GM12892 (cell line): ENCODE data around the gene PTGES3.
"Not testable (repeated sequence)": the region's sequence is repeated elsewhere in the genome, so short reads cannot be mapped to it uniquely, and the experiment has no call there.

ENCODE experiments used
- DNase-seq: peaks from one replicate; pipeline ENCODE4 v3.0.0; 2011; ENCODE audit not compliant: insufficient read length
- FAIRE-seq: peaks from 2 replicates; lab custom pipeline; 2011; peaks lifted over from hg19 to GRCh38; lab: Jason Lieb, UNC
- POLR2A ChIP-seq: IDR thresholded peaks from 2 replicates; pipeline ENCODE4 v1.6.1; 2011; ENCODE audit warnings: low read depth, low read length, control low read depth
- POLR2AphosphoS5 ChIP-seq: IDR thresholded peaks from 2 replicates; pipeline ENCODE4 v1.6.1; 2011; ENCODE audit warnings: low read depth, low read length, control low read depth
- TAF1 ChIP-seq: IDR thresholded peaks from 2 replicates; pipeline ENCODE4 v1.6.1; 2011; ENCODE audit warnings: low read depth, mild to moderate bottlenecking, control low read depth, low read length, borderline replicate concordance

Gene PTGES3

DNA sequence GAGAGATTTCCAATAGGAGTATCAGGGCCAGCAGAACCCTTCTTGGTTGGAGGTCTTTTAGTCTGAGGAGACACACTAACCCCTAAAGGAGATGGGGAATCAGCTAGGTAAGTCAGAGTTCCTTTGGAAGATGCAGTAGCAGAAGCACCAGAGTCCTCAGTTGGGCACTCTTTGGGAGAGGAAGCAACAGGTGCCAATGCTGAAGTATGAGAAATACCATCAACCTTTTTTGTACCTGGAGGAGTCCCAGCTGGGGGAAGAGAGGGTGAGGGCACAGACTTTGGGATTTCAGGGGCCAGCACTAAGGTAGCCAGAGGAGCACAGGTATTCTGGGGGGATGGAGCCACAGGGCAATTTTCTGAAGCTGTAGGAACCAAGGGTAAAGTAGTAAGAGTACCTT is 31.0 kb upstream of the PTGES3 start:
- FAIRE-seq (no peak), DNase-seq (no peak)
- TF ChIP-seq POLR2AphosphoS5 (no peak), POLR2A (no peak; the same call in 1 of the 2 replicates), TAF1 (no peak)

DNA sequence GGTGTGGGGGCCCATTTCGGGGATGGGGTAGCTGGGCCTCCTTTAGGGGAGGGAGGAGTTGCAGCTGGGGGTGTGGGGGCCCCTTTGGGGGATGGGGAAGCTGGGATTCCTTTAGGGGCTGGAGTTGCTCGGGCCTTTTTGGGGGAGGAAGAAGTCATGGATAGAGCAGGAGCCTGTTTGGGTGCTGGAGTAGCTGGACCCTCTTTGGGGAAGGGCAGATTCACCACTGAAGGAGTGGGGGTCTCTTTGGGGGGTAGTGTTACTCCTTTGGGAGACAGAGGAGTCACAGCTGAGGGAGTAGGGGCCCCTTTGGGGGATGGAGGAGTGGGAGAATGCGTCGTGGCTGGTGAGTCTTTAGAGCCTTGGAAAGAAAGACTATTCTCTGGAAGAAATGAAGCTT is 30.6 kb upstream of the PTGES3 start:
- FAIRE-seq, result no peak
- no peak for DNase-seq
- no peak; the same call in 1 of the 2 replicates for TF ChIP-seq POLR2AphosphoS5
- TF ChIP-seq TAF1, result no peak
- no peak for TF ChIP-seq POLR2A

DNA sequence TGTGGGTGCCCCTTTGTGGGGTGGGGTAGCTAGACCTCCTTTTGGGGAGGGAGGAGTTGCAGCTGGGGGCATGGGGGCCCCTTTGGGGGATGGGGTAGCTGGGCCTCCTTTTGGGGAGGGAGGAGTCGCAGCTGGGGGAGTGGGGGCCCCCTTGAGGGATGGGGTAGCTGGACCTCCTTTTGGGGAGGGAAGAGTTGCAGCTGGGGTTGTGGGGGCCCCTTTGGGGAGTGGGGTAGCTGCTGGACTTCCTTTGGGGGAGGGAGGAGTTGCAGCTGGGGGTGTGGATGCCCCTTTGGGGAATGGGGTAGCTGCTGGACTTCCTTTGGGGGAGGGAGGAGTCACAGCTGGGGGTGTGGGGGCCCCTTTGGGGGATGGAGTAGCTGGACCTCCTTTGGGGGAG is 30.1 kb upstream of the PTGES3 start:
- FAIRE-seq (no peak), DNase-seq (no peak)
- TF ChIP-seq TAF1, result no peak
- TF ChIP-seq POLR2A, result no peak
- no peak; the same call in 1 of the 2 replicates for TF ChIP-seq POLR2AphosphoS5

DNA sequence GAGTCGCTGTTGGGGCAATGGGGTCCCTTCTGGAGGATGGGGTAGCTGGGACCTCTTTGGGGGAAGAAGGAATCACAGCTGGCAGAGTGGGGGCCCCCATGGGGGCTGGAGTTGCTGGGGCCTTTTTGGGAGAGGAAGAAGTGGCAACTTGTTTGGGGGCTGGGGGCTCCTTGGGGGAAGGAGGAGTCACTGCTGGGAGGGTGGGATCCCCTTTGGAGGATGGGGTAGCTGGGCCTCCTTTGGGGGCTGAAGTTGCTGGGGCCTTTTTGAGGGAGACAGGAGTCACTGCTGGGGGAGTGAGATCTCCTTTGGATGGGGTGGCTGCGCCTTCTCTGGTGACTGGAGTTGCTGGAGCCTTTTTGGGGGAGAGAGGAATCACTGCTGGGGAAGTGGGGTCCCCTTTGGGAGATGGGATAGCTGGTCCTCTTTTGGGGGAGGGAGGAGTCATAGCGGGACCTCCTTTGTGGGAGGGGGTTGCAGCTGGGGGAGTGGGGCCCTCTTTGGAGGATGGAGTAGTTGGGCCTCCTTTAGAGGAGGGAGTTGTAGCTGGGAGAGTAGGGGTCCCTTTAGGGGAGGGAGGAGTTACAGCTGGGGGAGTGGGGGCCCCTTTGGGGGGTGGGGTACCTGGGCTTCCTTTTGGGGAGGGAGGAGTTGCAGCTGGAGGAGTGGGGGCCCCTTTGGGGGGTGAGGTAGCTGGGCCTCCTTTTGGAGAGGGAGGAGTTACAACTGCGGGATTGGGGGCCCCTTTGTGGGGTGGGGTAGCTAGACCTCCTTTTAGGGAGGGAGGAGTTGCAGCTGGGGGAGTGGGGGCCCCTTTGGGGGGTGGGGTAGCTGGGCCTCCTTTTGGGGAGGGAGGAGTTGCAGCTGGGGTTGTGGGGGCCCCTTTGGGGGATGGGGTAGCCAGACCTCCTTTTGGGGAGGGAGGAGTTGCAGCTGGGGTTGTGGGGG is 29.1 kb upstream of the PTGES3 start:
- FAIRE-seq (no peak), DNase-seq (no peak)
- TF ChIP-seq POLR2AphosphoS5, result no peak
- no peak for TF ChIP-seq TAF1
- TF ChIP-seq POLR2A, result no peak

DNA sequence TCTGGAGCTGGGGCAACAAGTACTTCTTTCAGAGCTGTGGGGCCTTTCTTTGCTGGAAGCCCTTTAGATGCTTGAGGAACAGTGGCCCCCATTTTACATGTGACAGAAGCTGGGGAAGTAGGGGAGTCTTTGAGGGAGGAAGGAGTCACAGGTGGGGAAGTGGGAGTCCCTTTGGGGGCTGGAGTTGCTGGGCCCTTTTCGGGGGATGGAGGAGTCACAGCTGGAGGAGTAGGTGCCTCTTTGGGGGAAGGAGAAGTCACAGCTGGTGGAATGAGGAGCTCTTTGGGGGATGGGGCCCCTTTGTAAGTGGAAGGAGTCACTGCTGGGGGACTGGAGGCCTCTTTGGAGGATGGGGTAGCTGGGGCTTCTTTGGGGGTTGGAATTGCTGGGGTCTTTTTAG is 28.4 kb upstream of the PTGES3 start:
- FAIRE-seq, result no peak
- TF ChIP-seq POLR2A (no peak), POLR2AphosphoS5 (no peak), TAF1 (no peak)
- no peak for DNase-seq

DNA sequence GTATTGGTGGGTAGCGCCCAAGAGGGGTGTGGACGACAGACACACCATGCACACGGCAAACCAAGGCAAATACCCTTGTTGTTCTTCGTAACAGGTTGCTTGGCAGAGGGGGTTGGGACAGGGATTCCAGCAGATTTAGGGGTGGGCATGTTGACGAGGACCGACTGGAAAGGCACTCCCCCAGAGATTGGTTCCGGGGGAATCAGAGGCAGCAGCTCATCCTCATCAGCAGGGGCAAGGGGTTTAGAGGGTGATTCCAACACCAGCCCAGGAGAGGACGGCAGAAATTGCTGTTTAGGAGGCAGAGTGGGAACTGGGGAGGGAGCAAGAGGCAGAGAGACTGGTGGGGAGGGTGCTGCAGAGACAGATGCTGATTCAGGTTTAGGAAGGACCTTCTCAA is 27.7 kb upstream of the PTGES3 start:
- no peak for DNase-seq
- TF ChIP-seq TAF1 (no peak), POLR2A (peak; percentile 37)
- FAIRE-seq, result no peak

DNA sequence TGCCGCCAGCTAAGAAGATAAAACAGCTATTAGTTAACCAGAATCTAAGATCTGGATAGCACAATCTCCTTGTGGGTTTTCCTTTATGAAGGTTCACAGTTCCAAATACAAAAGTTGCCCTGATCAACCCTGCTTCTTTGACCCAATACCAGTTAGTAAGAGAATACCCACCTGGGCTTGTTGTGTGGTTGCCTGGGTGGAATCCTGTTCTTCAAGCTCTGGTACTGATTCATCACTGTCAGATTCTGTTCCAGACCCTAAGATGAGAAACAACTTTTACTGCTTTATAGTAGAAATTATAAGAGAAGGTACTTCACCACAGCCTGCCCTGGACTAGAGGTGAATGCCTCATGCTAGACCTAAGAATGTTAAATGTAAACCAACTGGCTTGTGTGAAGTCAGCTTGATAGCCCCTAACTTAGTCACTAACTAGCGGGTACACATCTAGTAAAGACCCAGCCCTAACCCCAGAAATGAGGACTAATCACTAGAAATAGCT is 26.4 kb upstream of the PTGES3 start:
- no peak for FAIRE-seq
- TF ChIP-seq POLR2AphosphoS5 (no peak), TAF1 (no peak)

DNA sequence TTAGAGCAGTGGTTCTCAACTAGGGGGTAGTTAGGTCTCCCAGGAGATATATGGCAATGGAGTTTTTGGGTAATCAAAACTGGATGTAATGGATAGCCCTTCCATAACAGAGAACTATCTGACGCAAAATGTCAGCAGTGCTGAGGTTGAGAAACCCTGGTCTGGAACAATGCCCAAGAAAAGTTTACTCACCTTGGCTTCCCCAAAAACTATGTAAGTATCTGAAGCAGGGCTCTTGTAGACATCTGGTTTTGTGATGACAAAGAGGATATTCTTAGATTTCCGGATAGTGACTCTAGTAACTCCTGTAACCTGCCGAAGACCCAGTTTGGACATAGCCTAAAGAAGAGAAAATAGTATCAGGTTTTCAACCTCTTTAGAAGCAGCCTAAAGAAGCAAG is 25.3 kb upstream of the PTGES3 start:
- TF ChIP-seq POLR2AphosphoS5 (no peak), POLR2A (no peak), TAF1 (no peak)
- DNase-seq (no peak), FAIRE-seq (no peak)

More for the DNA sequence above, 26.4 kb upstream of the PTGES3 start:
- DNase-seq, result no peak

DNA sequence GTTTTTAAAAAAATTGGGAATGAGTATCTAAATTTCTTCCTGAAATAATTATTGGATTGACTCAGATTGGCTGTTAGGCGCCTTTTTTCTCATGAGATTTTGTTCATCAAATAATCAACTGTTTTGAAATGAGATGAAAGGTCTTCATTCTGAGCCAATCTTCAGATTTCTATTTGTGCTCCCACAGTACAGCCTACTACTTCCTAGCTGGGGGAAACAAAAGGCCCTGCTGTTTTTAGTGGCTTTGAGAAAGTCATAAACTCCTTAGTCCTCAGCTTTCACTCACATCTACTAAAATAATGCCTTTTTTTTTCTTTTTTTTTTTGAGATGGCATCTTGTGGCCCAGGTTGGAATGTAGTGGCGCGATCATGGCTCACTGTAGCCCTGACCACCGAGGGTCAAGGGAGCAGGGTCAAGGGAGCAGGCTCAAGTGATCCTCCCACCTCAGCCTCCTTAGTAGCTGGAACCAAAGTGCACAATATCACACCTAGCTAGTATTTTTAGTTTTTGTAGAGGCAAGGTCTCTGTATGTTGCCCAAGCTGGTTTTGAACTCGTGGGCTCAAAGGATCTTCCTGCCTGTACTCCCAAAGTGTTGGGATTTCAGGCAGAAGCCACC is 21.8 kb upstream of the PTGES3 start:
- DNase-seq (no peak), FAIRE-seq (no peak)
- TF ChIP-seq TAF1 (no peak), POLR2A (no peak)

DNA sequence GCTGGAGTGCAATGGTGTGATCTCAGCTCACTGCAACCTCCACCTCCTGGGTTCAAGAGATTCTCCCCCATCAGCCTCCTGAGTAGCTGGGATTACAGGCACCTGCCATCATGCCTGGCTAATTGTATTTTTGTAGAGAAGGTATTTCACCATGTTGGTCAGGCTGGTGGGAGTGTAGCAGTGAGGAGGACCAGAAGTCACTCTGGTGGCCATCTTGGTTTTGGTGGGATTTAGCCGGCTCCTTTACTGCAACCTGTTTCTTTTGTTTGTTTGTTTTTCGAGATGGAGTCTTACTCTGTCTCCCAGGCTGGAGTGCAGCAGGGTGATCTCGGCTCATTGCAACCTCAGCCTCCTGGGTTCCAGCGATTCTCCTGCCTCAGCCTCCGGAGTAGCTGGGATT is 16.4 kb upstream of the PTGES3 start:
- not testable (repeated sequence) for DNase-seq, FAIRE-seq

DNA sequence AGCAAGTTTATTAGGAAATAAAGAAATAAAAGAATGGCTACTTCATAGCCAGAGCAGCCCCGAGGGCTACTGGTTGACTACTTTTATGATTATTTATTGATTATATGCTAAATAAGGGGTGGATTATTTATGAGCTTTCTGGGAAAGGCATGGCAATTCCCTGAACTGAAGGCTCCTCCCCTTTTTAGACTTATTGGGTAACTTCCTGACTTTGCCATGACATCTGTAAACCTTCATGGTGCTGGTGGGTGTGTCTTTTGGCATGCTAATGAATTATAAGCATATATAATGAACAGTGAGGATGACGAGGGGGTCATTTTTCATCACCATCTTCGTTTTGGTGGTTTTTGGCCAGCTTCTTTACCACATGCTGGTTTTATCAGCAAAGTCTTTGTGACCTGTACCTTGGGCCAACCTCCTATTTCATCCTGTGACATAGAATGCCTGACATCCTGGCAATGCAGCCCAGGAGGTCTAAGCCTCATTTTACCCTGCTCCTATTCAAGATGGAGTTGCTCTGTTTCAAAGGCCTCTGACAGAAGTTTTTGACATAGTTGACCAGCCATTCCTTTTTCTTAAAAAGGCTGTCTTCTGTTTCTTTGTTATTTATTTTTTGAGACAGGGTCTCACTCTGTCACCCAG is 11.1 kb upstream of the PTGES3 start:
- DNase-seq (no peak), FAIRE-seq (no peak)
- no peak for TF ChIP-seq POLR2AphosphoS5
- no peak for TF ChIP-seq POLR2A
- TF ChIP-seq TAF1, result no peak

DNA sequence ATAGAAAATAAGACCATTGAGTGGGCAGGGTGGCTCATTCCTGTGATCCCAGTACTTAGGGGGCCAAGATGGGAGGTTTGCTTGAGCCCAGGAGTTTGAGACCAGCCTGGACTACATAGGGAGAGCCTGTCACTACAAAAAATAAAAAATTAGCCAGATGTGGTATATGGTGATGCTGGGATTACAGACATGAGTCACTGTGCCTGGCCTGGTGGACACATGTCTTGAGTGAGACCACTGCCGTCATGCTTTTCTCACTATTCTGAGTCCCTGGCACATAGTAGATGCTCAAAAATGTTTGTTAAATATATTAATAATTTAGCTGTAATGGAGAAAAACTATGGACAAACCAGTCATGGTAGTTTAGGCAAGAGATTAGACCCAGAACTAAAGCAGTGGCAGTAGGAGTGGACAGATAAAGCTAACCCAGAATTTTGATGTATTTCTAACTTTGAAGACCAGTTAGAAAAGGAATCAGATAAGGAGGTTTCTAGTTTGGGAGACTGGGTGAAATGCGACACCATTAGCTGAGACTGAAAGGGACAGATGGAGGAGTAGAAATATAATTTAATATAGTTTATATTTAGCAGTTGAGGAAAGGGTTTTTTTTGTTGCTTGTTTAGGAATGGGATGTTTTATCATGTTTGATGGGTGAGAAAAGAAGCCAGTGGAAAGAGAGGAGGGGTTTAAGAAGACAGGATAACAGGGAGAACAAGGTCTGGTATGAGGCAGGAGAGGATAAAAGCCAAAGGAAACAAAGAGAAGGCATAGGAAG is 7.4 kb upstream of the PTGES3 start:
- TF ChIP-seq POLR2AphosphoS5 (no peak), POLR2A (no peak), TAF1 (no peak)
- no peak for DNase-seq
- no peak for FAIRE-seq
